SK-N-DZ (cell line): ENCODE data around the gene NUPR1.
"Not testable (repeated sequence)": the region's sequence is repeated elsewhere in the genome, so short reads cannot be mapped to it uniquely, and the experiment has no call there.

ENCODE experiments used
- DNase-seq: peaks from one replicate; pipeline ENCODE4 v3.0.0-alpha.2; 2015; ENCODE audit warnings: low spot score

NUPR1 gene

GRCh38 chr16:28555561-28555960, 16.8 kb upstream of the NUPR1 start:
- no peak for DNase-seq

DNA sequence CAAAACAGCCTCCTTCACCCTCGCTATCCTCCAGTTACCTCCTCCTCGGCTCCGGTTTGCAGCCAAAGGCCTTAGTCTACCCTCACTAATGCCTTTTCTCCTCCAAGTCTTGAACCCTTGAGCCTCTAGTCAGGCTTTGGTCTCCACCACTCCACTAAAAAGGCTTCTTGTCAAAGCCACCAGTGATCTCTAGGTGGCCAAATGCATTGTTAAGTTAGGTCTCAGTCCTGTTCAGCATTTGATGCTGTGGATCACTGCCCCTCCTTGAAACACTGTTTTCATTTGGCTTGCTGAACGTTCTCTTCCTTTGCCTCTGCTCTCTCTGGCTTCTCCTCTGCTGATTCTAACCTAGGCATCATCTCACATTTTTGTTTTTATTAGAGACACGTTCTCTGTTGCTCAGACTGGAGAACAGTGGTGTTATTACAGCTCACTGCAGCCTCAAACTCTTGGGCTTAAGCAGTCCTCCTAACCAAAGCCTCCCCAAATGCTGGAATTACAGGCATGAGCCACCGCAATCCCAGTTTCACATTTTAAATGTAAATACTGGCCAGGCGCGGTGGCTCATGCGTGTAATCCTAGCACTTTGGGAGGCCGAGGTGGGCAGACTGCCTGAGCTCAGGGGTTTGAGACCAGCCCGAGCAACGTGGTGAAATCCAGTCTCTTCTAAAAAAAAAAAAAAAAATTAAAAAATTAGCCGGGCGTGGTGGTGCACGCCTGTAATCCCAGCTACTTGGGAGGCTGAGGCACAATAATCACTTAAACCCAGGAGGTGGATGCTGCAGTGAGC, 16.1 kb upstream of the NUPR1 start:
- DNase-seq, result no peak

- DNase-seq, result peak; percentile 91
Measured at GRCh38 chr16:28553776-28554633, 15.2 kb upstream of the NUPR1 start, which contains the start of gene SGF29. TSS of gene SGF29 (plus strand) at chr16:28553920. CDS start at chr16:28581070, 27,150 bp downstream.

- DNase-seq, result no peak
Measured at GRCh38 chr16:28549301-28549899, 10.6 kb upstream of the NUPR1 start.

GRCh38 chr16:28548306-28548802, 9.6 kb upstream of the NUPR1 start:
- DNase-seq, result no peak

- no peak for DNase-seq
Measured at GRCh38 chr16:28546626-28547025, 7.9 kb upstream of the NUPR1 start.

DNA sequence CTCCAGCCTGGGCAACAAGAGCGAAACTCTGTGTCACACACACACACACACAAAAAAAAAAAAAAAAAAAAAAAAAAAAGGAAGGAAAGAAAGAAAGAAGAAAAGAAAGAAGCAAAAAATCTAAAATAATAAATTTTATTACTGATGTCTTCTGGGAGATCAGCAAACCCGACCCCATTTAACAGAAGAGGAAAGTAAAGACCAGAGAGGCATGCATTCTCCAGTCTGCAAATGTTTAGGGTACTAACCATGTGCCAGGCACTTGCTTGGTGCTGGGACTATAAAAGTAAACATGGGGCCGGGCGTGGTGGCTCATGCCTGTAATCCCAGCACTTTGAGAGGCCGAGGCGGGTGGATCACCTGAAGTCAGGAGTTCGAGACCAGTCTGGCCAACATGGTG, 7.2 kb upstream of the NUPR1 start:
- not testable (repeated sequence) for DNase-seq

DNA sequence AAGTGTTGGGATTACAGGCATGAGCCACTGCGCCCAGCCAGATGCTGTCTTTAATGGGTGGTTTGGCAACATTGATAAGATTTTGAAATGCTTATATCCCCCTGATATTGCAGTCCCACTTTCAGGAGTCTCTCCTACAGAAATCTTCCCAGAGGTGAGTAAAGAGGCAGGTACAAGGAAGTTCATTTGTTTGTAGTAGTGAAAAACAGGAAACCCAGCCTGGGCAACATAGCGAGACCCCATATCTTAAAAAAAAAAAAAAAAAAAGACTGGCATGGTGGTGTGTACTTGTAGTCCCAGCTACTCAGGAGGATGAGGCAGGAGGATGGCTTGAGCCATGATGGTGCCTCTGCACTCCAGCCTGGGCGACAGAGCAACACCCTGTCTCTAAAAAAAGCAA, 6.2 kb upstream of the NUPR1 start:
- DNase-seq, result no peak

- DNase-seq, result no peak
Measured at GRCh38 chr16:28543072-28543471, 4.3 kb upstream of the NUPR1 start.

DNA sequence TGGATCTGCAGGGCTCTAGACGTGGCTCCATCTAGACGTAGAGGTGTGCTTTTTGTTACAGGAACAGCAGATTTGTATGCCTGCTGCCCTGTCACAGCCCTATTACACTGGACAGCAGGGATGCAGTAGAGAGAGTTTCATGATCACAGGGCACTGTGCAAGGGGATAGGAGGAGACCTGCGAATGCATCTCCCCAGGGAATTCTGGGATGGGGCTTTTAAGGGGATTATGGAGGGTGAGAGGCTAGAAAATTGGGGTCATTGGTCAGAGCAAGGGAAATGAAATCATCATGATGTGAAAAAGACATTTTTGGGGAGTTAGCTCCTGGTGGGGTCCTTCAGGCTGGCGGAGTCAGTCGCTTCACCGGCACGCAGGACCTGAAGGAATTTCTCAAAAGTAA, 3.9 kb upstream of the NUPR1 start:
- DNase-seq, result no peak

GRCh38 chr16:28540346-28540745, 1.6 kb upstream of the NUPR1 start:
- DNase-seq, result no peak

- DNase-seq, result no peak
Measured at GRCh38 chr16:28537964-28538732, 626 bp downstream of the NUPR1 start.

GRCh38 chr16:28537076-28537475, 1.7 kb downstream of the NUPR1 start:
- DNase-seq, result no peak

DNA sequence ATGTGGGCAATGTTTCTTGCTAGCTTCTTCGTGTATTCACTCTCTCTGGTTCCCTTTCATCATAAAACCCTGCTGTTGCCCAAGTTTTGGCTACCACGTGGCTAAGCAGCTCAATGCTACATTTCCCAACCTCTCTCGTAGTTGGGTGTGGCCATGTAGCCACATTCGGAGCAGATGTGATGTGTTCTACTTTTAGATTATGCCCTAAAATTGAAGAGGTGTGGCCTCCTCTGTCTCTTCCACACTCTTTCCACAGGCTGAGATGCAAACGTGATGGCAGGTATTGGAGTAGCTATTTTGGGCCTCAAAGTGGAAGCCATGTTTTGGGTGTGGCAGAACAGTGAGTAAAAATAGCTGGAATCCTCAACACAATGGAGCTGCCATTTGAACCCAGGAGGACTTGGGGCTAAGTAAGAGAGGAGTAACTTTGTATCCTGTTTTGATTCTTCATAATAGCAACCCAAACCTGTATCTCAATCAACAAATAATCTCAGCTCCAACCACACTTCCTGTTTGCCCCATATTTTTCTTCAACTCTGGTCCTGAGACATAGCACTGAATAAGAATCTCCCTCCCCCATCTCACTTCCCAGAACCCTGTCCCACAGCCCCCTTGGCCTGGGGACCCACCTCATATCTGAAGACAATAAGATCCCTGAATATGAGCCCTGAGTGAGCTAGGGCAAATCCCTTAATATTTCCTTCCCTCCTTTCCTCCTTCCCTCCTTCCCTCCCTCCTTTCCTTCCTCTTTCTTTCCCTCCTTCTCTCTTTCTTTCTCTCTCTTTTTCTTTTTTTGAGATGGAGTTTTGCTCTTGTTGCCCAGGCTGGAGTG, 4.0 kb downstream of the NUPR1 start:
- no peak for DNase-seq

GRCh38 chr16:28532940-28533647, 5.7 kb downstream of the NUPR1 start:
- DNase-seq, result no peak

GRCh38 chr16:28531777-28532744, 6.7 kb downstream of the NUPR1 start:
- no peak for DNase-seq

DNA sequence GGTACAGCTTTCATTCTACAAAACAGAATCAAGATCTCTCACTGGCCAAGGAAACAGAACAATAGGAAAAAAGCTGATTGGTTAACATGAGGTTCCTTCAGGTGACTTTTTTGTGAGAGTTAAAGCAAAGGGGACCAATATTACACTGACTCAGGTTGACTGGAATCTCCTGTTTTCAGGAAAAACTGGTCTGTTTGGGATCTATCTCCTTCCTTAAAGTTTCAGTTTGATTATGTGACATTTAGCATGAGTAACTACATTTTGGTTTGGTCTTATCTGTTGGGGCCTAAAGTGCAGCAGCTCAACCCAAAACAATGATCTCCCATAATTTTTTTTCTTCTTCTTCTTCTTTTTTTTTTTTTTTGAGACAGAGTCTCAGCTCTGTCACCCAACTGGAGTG, 9.7 kb downstream of the NUPR1 start:
- no peak for DNase-seq

DNA sequence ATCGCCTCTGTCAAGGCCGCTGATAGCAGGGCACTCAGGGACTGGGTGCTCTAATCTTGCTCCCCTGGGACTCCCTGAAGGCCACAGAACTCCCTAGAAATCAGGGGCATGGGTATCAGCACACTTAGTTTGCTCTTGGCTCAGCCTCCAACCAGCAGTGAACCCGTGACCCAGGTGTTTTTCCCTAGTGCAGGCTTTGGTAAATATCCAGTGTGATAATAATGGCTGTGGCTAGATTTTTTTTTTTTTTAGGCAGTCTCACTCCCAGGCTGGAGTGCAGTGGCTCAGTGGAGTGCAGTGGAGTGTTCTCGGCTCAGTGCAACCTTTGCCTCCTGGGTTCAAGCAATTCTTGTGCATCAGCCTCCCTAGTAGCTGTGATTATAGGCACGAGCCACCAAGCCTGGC, 10.3 kb downstream of the NUPR1 start:
- DNase-seq, result no peak

DNA sequence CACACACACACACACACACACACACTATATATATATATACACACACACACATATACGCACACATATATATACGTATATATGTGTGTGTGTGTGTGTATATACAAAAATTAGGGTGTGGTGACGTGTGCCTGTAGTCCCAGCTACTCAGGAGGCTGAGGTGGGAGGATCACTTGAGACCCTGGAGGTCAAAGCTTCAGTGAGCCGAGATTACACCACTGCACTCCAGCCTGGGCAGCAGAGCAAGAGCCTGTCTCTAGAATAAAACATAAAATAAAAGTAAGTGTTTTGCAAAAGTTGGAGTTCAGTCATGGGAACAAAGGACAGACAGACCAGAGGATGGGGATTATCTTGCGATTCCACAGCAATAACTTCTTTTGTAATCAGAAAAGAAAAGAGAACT, 10.8 kb downstream of the NUPR1 start:
- no peak for DNase-seq
